HepG2 (cell line): Measurements from ENCODE around the gene CDK6. TPM values are rescaled to one million over a fixed set of nuclear protein-coding genes. Genes with fewer than 3 reads are reported as not detected.
A peak's percentile ranks its signal among the peaks of the same experiment; 100 is the strongest.

Experiments used
- ARHGAP35 ChIP-seq: sonication (generic); formaldehyde crosslinking; IDR thresholded peaks from 2 replicates; pipeline ENCODE4 v1.9.0; 2022; ENCODE audit warnings: mild to moderate bottlenecking, inconsistent platforms, moderate library complexity, missing genetic modification reagents, borderline replicate concordance
- DR1 ChIP-seq: sonication (generic); formaldehyde crosslinking; IDR thresholded peaks from 2 replicates; pipeline ENCODE4 v1.8.0; 2021; ENCODE audit warnings: mild to moderate bottlenecking, missing genetic modification reagents, inconsistent platforms
- GZF1 ChIP-seq: sonication (generic); formaldehyde crosslinking; IDR thresholded peaks from 2 replicates; pipeline ENCODE4 v1.5.1; 2020; ENCODE audit warnings: mild to moderate bottlenecking, missing genetic modification reagents
- IKZF1 ChIP-seq: fragments of 450-650 bp; IDR thresholded peaks from 2 replicates; pipeline ENCODE4 v1.7.1; 2016
- NFE2L1 ChIP-seq: sonication (generic); formaldehyde crosslinking; IDR thresholded peaks from 2 replicates; pipeline ENCODE4 v1.4.0; 2020; ENCODE audit warnings: missing genetic modification reagents, mild to moderate bottlenecking, borderline replicate concordance
- NR2F1 ChIP-seq, 2 experiments: fragments of 450-650 bp in 1 of 2; formaldehyde crosslinking in 1 of 2; IDR thresholded peaks; 2 replicates each; pipeline versions ENCODE4 v1.5.0 to v1.6.1; 2016 to 2020; ENCODE audit warnings: mild to moderate bottlenecking in 1 of 2, missing compliant biosample characterization in 1 of 2, missing genetic modification reagents in 1 of 2, moderate library complexity in 1 of 2
- PHB2 ChIP-seq: fragments of 450-650 bp; IDR thresholded peaks from 2 replicates; pipeline ENCODE4 v1.6.1; 2018; ENCODE audit not compliant: partially characterized antibody
- REXO4 ChIP-seq: sonication (generic); formaldehyde crosslinking; IDR thresholded peaks from 2 replicates; pipeline ENCODE4 v1.8.0; 2022; ENCODE audit warnings: missing genetic modification reagents, mild to moderate bottlenecking, borderline replicate concordance
- SUZ12 ChIP-seq: fragments of 150-350 bp; IDR thresholded peaks from 2 replicates; pipeline ENCODE4 v1.6.1; 2014; ENCODE audit warnings: low read depth, low read length
- SYNCRIP ChIP-seq: fragments of 200-400 bp; formaldehyde crosslinking; IDR thresholded peaks from 2 replicates; pipeline ENCODE4 v1.6.1; 2018; ENCODE audit warnings: mild to moderate bottlenecking, low read depth, low read length; ENCODE audit not compliant: insufficient read depth
- ZNF598 ChIP-seq: sonication (generic); formaldehyde crosslinking; IDR thresholded peaks from 2 replicates; pipeline ENCODE4 v1.5.1; 2020; ENCODE audit warnings: mild to moderate bottlenecking, missing genetic modification reagents, borderline replicate concordance
- ZNF619 ChIP-seq: sonication (generic); formaldehyde crosslinking; IDR thresholded peaks from 2 replicates; pipeline ENCODE4 v1.4.0; 2020; ENCODE audit warnings: mild to moderate bottlenecking, missing genetic modification reagents
- ZSCAN25 ChIP-seq: sonication (generic); formaldehyde crosslinking; IDR thresholded peaks from 2 replicates; pipeline ENCODE4 v1.8.0; 2022; ENCODE audit warnings: mild to moderate bottlenecking, missing genetic modification reagents
- polyA plus RNA-seq, 8 experiments: library from polyadenylated mRNA; depleted of rRNA in 3 of 8; stranded (reverse) in 7 of 8; unstranded in 1 of 8; fragments of >200 nt; fragmentation: Illumina TruSeq in 4 of 8; extraction: Trizol in 4 of 8; gene quantifications; 2 replicates each; pipeline versions ENCODE4 v1.2.1 to v1.2.3, GENCODE V29; 2011 to 2016; ENCODE audit warnings: low read depth in 4 of 8, missing spikeins in 1 of 8, mixed read lengths in 1 of 8; ENCODE audit not compliant: insufficient read depth in 1 of 8
- total RNA-seq, 5 experiments: library from RNA; depleted of rRNA; stranded (reverse); fragments of >200 nt; fragmentation: Illumina TruSeq; extraction: Trizol; gene quantifications; 2 replicates each; pipeline ENCODE4 v1.2.3, GENCODE V29; 2016; ENCODE audit warnings: low read depth in 1 of 5
- TF ChIP-seq, protein P1 (sequence below): sonication (generic); formaldehyde crosslinking; IDR thresholded peaks from 2 replicates; pipeline ENCODE4 v1.4.0; 2020; ENCODE audit warnings: mild to moderate bottlenecking, missing genetic modification reagents
- TF ChIP-seq, protein P2 (sequence below): sonication (generic); formaldehyde crosslinking; IDR thresholded peaks from 2 replicates; pipeline ENCODE4 v1.9.0; 2021; ENCODE audit warnings: missing genetic modification reagents, mild to moderate bottlenecking, borderline replicate concordance
- TF ChIP-seq, protein P3 (sequence below): sonication (generic); formaldehyde crosslinking; IDR thresholded peaks from 2 replicates; pipeline ENCODE4 v1.4.0; 2020; ENCODE audit warnings: missing genetic modification reagents, borderline replicate concordance
- TF ChIP-seq, protein P4 (sequence below): sonication (generic); formaldehyde crosslinking; IDR thresholded peaks from 2 replicates; pipeline ENCODE4 v1.9.0; 2021; ENCODE audit warnings: missing genetic modification reagents, borderline replicate concordance
- TF ChIP-seq, protein P5 (sequence below): sonication (generic); formaldehyde crosslinking; IDR thresholded peaks from 2 replicates; pipeline ENCODE4 v1.4.0; 2020; ENCODE audit warnings: mild to moderate bottlenecking, low read depth, missing genetic modification reagents

Gene CDK6
- total and polyA plus RNA-seq, 2 of the 13 experiments (the other 11 are each of a cell fraction or from before 2014, with no cell fraction given) = 34.6 to 90.8 TPM

DNA sequence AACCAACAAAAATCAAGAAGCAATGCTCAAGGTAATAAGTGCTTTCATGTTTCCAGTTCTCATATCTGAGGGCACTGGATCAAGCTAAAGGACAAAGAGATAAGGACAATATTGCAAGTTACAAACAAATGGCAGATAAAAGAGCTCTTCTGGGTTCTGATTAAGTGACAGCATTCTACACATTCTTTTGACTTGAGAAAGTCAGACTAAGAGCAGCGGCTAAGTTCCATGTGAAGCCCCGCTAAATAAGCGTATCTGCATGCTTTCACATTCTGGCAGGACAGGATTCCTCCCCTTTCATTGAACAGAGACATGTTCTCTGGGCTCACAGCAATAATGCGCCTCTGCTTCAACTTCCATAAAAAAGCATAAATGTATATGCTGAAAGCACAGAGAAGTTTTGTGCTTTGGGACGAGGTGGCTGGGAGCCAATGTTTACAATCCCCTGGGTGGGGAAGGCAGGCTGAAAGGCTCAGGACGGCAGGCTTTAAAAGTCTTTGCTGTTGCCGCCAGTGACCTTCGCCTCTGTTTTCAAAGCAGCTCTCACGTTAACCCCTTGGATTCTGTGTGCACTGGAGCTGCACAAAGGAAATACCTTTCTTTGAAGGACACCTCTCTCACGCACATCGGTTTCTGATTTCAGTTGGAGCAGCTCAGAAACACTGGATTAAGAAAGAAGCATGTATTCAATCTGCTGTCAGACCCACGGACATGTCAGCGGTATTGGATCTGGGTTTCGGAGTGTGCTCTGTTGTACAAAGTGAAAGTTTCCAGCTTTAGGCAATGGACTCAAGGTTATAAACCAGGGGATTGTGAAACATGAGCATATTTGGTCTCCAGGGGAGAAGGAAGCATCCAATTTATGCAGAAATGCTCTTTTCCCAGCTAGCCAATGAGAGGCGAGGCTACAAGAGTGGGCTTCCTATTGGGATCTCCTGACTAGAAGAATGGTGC lies 140.8 kb downstream of the CDK6 start (continued):
- TF ChIP-seq, protein P1, sequence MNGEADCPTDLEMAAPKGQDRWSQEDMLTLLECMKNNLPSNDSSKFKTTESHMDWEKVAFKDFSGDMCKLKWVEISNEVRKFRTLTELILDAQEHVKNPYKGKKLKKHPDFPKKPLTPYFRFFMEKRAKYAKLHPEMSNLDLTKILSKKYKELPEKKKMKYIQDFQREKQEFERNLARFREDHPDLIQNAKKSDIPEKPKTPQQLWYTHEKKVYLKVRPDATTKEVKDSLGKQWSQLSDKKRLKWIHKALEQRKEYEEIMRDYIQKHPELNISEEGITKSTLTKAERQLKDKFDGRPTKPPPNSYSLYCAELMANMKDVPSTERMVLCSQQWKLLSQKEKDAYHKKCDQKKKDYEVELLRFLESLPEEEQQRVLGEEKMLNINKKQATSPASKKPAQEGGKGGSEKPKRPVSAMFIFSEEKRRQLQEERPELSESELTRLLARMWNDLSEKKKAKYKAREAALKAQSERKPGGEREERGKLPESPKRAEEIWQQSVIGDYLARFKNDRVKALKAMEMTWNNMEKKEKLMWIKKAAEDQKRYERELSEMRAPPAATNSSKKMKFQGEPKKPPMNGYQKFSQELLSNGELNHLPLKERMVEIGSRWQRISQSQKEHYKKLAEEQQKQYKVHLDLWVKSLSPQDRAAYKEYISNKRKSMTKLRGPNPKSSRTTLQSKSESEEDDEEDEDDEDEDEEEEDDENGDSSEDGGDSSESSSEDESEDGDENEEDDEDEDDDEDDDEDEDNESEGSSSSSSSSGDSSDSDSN = peak; percentile 55; the same call in 1 of the 2 replicates
- TF ChIP-seq, protein P2, sequence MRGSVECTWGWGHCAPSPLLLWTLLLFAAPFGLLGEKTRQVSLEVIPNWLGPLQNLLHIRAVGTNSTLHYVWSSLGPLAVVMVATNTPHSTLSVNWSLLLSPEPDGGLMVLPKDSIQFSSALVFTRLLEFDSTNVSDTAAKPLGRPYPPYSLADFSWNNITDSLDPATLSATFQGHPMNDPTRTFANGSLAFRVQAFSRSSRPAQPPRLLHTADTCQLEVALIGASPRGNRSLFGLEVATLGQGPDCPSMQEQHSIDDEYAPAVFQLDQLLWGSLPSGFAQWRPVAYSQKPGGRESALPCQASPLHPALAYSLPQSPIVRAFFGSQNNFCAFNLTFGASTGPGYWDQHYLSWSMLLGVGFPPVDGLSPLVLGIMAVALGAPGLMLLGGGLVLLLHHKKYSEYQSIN (CRISPR knock-in tag) = no peak
- no peak for TF ChIP-seq REXO4 (CRISPR knock-in tag)
- TF ChIP-seq, protein P3, sequence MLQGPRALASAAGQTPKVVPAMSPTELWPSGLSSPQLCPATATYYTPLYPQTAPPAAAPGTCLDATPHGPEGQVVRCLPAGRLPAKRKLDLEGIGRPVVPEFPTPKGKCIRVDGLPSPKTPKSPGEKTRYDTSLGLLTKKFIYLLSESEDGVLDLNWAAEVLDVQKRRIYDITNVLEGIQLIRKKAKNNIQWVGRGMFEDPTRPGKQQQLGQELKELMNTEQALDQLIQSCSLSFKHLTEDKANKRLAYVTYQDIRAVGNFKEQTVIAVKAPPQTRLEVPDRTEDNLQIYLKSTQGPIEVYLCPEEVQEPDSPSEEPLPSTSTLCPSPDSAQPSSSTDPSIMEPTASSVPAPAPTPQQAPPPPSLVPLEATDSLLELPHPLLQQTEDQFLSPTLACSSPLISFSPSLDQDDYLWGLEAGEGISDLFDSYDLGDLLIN = no peak
- TF ChIP-seq DR1 (CRISPR knock-in tag) = peak; percentile 35; the same call in 1 of the 2 replicates
- TF ChIP-seq, protein P4, sequence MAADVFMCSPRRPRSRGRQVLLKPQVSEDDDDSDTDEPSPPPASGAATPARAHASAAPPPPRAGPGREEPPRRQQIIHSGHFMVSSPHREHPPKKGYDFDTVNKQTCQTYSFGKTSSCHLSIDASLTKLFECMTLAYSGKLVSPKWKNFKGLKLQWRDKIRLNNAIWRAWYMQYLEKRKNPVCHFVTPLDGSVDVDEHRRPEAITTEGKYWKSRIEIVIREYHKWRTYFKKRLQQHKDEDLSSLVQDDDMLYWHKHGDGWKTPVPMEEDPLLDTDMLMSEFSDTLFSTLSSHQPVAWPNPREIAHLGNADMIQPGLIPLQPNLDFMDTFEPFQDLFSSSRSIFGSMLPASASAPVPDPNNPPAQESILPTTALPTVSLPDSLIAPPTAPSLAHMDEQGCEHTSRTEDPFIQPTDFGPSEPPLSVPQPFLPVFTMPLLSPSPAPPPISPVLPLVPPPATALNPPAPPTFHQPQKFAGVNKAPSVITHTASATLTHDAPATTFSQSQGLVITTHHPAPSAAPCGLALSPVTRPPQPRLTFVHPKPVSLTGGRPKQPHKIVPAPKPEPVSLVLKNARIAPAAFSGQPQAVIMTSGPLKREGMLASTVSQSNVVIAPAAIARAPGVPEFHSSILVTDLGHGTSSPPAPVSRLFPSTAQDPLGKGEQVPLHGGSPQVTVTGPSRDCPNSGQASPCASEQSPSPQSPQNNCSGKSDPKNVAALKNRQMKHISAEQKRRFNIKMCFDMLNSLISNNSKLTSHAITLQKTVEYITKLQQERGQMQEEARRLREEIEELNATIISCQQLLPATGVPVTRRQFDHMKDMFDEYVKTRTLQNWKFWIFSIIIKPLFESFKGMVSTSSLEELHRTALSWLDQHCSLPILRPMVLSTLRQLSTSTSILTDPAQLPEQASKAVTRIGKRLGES (CRISPR knock-in tag) = no peak
- TF ChIP-seq, protein P5, sequence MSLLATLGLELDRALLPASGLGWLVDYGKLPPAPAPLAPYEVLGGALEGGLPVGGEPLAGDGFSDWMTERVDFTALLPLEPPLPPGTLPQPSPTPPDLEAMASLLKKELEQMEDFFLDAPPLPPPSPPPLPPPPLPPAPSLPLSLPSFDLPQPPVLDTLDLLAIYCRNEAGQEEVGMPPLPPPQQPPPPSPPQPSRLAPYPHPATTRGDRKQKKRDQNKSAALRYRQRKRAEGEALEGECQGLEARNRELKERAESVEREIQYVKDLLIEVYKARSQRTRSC = no peak
- TF ChIP-seq NFE2L1 (CRISPR knock-in tag) = no peak
- no peak for TF ChIP-seq IKZF1
- peak; percentile 43; the same call in 1 of the 2 replicates for TF ChIP-seq ARHGAP35 (CRISPR knock-in tag)
- TF ChIP-seq GZF1 (CRISPR knock-in tag) = no peak
- TF ChIP-seq ZNF619 (CRISPR knock-in tag) = peak; percentile 85; the same call in 1 of the 2 replicates
- no peak for TF ChIP-seq SUZ12
- peak; percentile 59 for TF ChIP-seq ZSCAN25
- TF ChIP-seq SYNCRIP = no peak
- no peak for TF ChIP-seq PHB2
- peak; percentile 63 to 65 for TF ChIP-seq NR2F1 (CRISPR knock-in tag; IDR thresholded peaks at IDR 0.05)
- peak; percentile 84; the same call in 1 of the 2 replicates for TF ChIP-seq ZNF598 (CRISPR knock-in tag)
